DOHH2 (cell line): ENCODE results near the gene KIF5C.

ENCODE experiments used
- CTCF ChIP-seq: fragments of 200-600 bp; sonication (generic); IDR thresholded peaks from one replicate; pipeline ENCODE4 v1.5.1; 2014; ENCODE audit warnings: antibody characterized with exemption, mild to moderate bottlenecking, low read depth, low read length; ENCODE audit not compliant: poor library complexity, severe bottlenecking
- EZH2phosphoT487 ChIP-seq: fragments of 200-600 bp; sonication (generic); IDR thresholded peaks from 2 replicates; pipeline ENCODE4 v1.6.1; 2017; ENCODE audit warnings: borderline replicate concordance, mild to moderate bottlenecking, antibody characterized with exemption, low read length, moderate library complexity, mixed read lengths

- TF ChIP-seq CTCF (no peak), EZH2phosphoT487 (no peak)
These were observed 5.6 kb downstream of the KIF5C start for GRCh38 chr2:148880636-148881035.
